ENCODE data around the gene PTPRU. TPM values are rescaled to one million over a fixed set of nuclear protein-coding genes. Genes with fewer than 3 reads are reported as not detected.

Gene PTPRU
- total RNA-seq, 1 donor from 2014 or later: 32.7 TPM

- DNase-seq (ENCODE audit: low spot score in 2 of 2): no peak
- H3K27me3 ChIP-seq: no peaks in the 10 kb centered on the region
Measured at GRCh38 chr1:29361686-29362085, 125.4 kb downstream of the PTPRU start.

GRCh38 chr1:29362116-29362515 is 125.8 kb downstream of the PTPRU start:
- no peaks in the 10 kb centered on the region for H3K36me3 ChIP-seq
- H3K27ac ChIP-seq: no peak overlapping the region
- intact Hi-C loops (cut with DNase I): no loop called here
- H3K27me3 ChIP-seq: no peaks in the 10 kb centered on the region
- no peaks in the 10 kb centered on the region for H3K4me1 ChIP-seq
- no peaks in the 10 kb centered on the region for H3K9me3 ChIP-seq
- TF ChIP-seq CTCF (IDR thresholded peaks at IDR 0.05): no peak
- no peak overlapping the region for H3K4me3 ChIP-seq
- DNase-seq (ENCODE audit: low spot score in 2 of 2): peak in 1 of 2 donors; percentile 38

More at GRCh38 chr1:29361686-29362085, 125.4 kb downstream of the PTPRU start:
- intact Hi-C loops (cut with DNase I): no loop called here
- no peak for TF ChIP-seq CTCF (IDR thresholded peaks at IDR 0.05)
- no peak overlapping the region for H3K27ac ChIP-seq
- H3K36me3 ChIP-seq: no peaks in the 10 kb centered on the region
- H3K4me3 ChIP-seq: no peak overlapping the region
- H3K9me3 ChIP-seq: no peaks in the 10 kb centered on the region
- no peaks in the 10 kb centered on the region for H3K4me1 ChIP-seq

- Histone ChIP-seq H3K27ac (no peak overlapping the region), H3K9me3 (no peaks in the 10 kb centered on the region), H3K4me3 (no peak overlapping the region), H3K27me3 (no peaks in the 10 kb centered on the region), H3K4me1 (no peaks in the 10 kb centered on the region), H3K36me3 (no peaks in the 10 kb centered on the region)
- no peak for TF ChIP-seq CTCF (IDR thresholded peaks at IDR 0.05)
- intact Hi-C loops (cut with DNase I): no loop called here
- peak in 1 of 2 donors; percentile 40 for DNase-seq (ENCODE audit: low spot score in 2 of 2)
Measured at GRCh38 chr1:29362764-29363163, 126.4 kb downstream of the PTPRU start.

GRCh38 chr1:29363536-29363935 is 127.2 kb downstream of the PTPRU start:
- no peak for TF ChIP-seq CTCF (IDR thresholded peaks at IDR 0.05)
- H3K36me3 ChIP-seq: no peaks in the 10 kb centered on the region
- DNase-seq (ENCODE audit: low spot score in 2 of 2): peak in 1 of 2 donors; percentile 44
- intact Hi-C loops (cut with DNase I): no loop called here
- no peak overlapping the region for H3K27ac ChIP-seq
- H3K27me3 ChIP-seq: no peaks in the 10 kb centered on the region
- H3K4me1 ChIP-seq: no peaks in the 10 kb centered on the region
- no peaks in the 10 kb centered on the region for H3K9me3 ChIP-seq
- no peak overlapping the region for H3K4me3 ChIP-seq

- Histone ChIP-seq H3K4me1 (no peaks in the 10 kb centered on the region), H3K9me3 (no peaks in the 10 kb centered on the region), H3K36me3 (no peaks in the 10 kb centered on the region), H3K4me3 (no peak overlapping the region), H3K27me3 (no peaks in the 10 kb centered on the region), H3K27ac (no peak overlapping the region)
- DNase-seq (ENCODE audit: low spot score in 2 of 2): peak in 1 of 2 donors; percentile 52
- intact Hi-C loops (cut with DNase I): no loop called here
- TF ChIP-seq CTCF (IDR thresholded peaks at IDR 0.05): no peak
Measured at GRCh38 chr1:29364101-29364678, 127.9 kb downstream of the PTPRU start.
